Smooth muscle cell (in vitro differentiated cells): ENCODE data around the gene FLT4. TPM values are rescaled to one million over a fixed set of nuclear protein-coding genes. Genes with fewer than 3 reads are reported as not detected.

Source experiments
- DNase-seq: peaks from one replicate; lab custom pipeline; 2025; ENCODE audit not compliant: unreplicated experiment; lab: John Stamatoyannopoulos, UW
- H2AFZ ChIP-seq: fragments of 200-600 bp; sonication (generic); 2 replicates; pipeline ENCODE4 v1.6.0; 2016; ENCODE audit warnings: antibody characterized with exemption, low read depth, mild to moderate bottlenecking
- H3F3A ChIP-seq: fragments of 200-600 bp; sonication (generic); 2 replicates; pipeline ENCODE4 v1.6.0; 2017; ENCODE audit warnings: antibody characterized with exemption, low read depth
- H3K27ac ChIP-seq: fragments of 200-600 bp; sonication (generic); 2 replicates; pipeline ENCODE4 v1.5.1; 2016; ENCODE audit warnings: low read depth, mild to moderate bottlenecking
- H3K27me3 ChIP-seq: fragments of 200-600 bp; sonication (generic); 2 replicates; pipeline ENCODE4 v1.6.1; 2016; ENCODE audit warnings: low read depth, mild to moderate bottlenecking
- H3K36me3 ChIP-seq: fragments of 200-600 bp; sonication (generic); 2 replicates; pipeline ENCODE4 v1.5.1; 2016; ENCODE audit warnings: low read depth
- H3K4me1 ChIP-seq: fragments of 200-600 bp; sonication (generic); 2 replicates; pipeline ENCODE4 v1.5.1; 2016; ENCODE audit warnings: low read depth
- H3K4me2 ChIP-seq: fragments of 200-600 bp; sonication (generic); 2 replicates; pipeline ENCODE4 v1.6.0; 2016; ENCODE audit warnings: mild to moderate bottlenecking
- H3K4me3 ChIP-seq: fragments of 200-600 bp; sonication (generic); 2 replicates; pipeline ENCODE4 v1.5.1; 2016; ENCODE audit warnings: mild to moderate bottlenecking
- H3K79me2 ChIP-seq: fragments of 200-600 bp; sonication (generic); 2 replicates; pipeline ENCODE4 v1.6.0; 2016; ENCODE audit warnings: low read depth, mild to moderate bottlenecking
- H3K9ac ChIP-seq: fragments of 200-600 bp; sonication (generic); 2 replicates; pipeline ENCODE4 v1.6.0; 2016; ENCODE audit warnings: low read depth
- H3K9me3 ChIP-seq: fragments of 200-600 bp; sonication (generic); replicated peaks from 2 replicates; pipeline ENCODE4 v1.5.1; 2016; ENCODE audit warnings: low read depth
- H4K20me1 ChIP-seq: fragments of 200-600 bp; sonication (generic); 2 replicates; pipeline ENCODE4 v1.6.0; 2016; ENCODE audit warnings: low read depth
- WGBS: methylation state at CpG from one replicate; pipeline ENCODE4 v1.1.7; 2016; ENCODE audit warnings: low lambda C conversion rate; 5-methylcytosine and 5-hydroxymethylcytosine counted together
- polyA plus RNA-seq: library from polyadenylated mRNA; unstranded; fragments of >200 nt; fragmentation: Nextera tagmentation; extraction: Ambion mirVana; gene quantifications from 2 replicates; pipeline ENCODE4 v1.2.1, GENCODE V29; 2016
- total RNA-seq: library from RNA; depleted of rRNA; stranded (reverse); fragments of >200 nt; gene quantifications from 2 replicates; pipeline ENCODE4 v1.2.3, GENCODE V29; 2014
- TF ChIP-seq, protein P1 (sequence below): fragments of 200-600 bp; sonication (generic); IDR thresholded peaks from 2 replicates; pipeline ENCODE4 v1.5.1; 2017; ENCODE audit warnings: borderline replicate concordance, mild to moderate bottlenecking, antibody characterized with exemption; ENCODE audit not compliant: insufficient read depth, poor library complexity, severe bottlenecking

Gene FLT4
- total and polyA plus RNA-seq, 2 experiments from 2014 or later: not detected

DNA sequence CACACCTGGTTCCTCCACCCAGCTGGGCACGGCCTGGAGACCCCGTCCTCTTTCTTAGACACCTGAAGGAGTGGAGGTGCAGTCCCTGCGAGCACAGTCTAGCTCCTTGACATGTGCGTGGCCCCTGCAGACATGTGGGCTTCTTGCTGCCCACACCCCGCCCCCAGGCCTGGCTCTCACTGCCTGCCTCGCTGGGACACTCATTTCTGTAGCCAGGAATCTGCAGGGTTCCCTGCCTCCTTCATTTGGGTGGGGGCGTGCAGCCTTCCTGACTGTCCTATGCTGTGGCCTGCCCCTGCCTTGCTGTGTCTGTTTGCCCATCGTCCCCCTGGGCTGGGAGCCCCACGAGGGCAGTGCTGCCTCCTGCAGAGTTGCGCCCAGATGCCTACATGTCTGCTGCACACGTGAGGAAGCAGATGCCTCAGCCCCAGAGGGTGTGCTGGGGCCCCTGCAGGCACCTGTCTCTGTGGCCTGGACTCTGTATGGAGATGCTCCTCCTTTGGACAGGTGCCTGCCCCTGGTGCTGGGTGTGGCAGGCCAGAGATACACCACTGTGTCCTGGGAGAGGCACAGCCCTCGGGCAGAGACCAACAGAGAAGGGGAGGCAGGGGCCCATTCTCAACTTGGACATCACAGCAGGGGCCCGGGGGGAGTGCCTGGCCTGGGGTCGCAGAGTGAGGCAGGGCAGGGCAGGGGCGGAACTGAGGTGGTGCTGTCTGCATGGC lies 22.6 kb downstream of the FLT4 start:
- H4K20me1 ChIP-seq: no peaks in the 10 kb centered on the region
- H2AFZ ChIP-seq: no peak overlapping the region
- TF ChIP-seq, protein P1, sequence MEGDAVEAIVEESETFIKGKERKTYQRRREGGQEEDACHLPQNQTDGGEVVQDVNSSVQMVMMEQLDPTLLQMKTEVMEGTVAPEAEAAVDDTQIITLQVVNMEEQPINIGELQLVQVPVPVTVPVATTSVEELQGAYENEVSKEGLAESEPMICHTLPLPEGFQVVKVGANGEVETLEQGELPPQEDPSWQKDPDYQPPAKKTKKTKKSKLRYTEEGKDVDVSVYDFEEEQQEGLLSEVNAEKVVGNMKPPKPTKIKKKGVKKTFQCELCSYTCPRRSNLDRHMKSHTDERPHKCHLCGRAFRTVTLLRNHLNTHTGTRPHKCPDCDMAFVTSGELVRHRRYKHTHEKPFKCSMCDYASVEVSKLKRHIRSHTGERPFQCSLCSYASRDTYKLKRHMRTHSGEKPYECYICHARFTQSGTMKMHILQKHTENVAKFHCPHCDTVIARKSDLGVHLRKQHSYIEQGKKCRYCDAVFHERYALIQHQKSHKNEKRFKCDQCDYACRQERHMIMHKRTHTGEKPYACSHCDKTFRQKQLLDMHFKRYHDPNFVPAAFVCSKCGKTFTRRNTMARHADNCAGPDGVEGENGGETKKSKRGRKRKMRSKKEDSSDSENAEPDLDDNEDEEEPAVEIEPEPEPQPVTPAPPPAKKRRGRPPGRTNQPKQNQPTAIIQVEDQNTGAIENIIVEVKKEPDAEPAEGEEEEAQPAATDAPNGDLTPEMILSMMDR: no peak
- H3K4me3 ChIP-seq: no peak overlapping the region
- H3K4me2 ChIP-seq: no peak overlapping the region
- no peak overlapping the region for H3K9ac ChIP-seq
- no peaks in the 10 kb centered on the region for H3K27me3 ChIP-seq
- no peak for DNase-seq
- no peaks in the 10 kb centered on the region for H3K79me2 ChIP-seq
- H3K36me3 ChIP-seq: no peaks in the 10 kb centered on the region
- no peak overlapping the region for H3K27ac ChIP-seq
- WGBS: 84% methylated on average over 15 of the region's 15 CpGs
- H3K9me3 ChIP-seq: no peaks in the 10 kb centered on the region
- H3F3A ChIP-seq: no peaks in the 10 kb centered on the region
- H3K4me1 ChIP-seq: no peaks in the 10 kb centered on the region

DNA sequence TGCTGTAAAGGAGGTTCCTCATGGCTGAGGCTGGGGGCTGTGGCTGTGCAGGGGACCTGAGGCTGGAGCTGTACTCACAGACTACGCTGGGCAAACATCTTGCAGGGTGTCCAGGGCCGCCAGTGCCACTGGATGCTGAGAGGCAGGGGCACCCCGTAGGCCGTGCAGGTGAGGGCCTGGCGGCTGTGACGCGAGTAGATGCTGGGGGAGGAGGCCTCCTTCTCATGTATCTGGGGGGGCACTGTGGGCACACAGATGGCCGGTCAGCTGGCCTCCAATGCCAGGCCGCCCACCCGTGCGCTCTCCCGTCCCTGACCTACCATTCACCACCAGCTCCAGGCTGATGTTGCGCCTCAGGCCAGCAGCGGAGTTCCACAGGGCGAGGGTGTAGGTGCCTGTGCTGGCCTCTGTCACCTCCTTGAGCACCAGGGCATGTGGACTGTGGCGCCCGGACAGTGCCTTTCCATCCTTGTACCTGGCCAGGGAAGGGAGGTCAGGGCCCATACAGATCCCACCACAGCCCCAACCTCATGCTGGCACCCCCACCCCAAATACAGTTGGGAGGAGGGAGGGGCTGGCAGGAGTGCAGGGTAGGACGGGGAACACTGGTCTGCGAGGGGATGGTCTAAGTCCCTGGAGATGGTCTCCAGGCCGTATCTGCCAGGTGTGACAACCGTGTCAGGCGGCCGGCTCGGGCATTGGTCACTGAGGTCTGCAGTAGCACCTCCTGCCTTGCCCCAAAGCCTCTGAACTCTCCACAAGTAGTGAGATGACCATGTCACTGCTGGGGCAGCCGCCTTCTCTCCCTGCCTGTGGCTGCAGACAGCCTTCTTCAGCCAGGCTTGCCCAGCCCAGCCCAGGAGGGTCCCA lies 23.4 kb downstream of the FLT4 start:
- Histone ChIP-seq H3K4me2 (no peak overlapping the region), H2AFZ (no peak overlapping the region), H3K9me3 (no peaks in the 10 kb centered on the region), H3K79me2 (no peaks in the 10 kb centered on the region), H3K36me3 (no peaks in the 10 kb centered on the region), H3K9ac (no peak overlapping the region), H3K27me3 (peaks cover 1% of the 10 kb centered on the region), H3K27ac (no peak overlapping the region), H3K4me1 (no peaks in the 10 kb centered on the region), H3F3A (no peaks in the 10 kb centered on the region), H3K4me3 (no peak overlapping the region), H4K20me1 (no peaks in the 10 kb centered on the region)
- no peak for DNase-seq
- 96% methylated on average over 21 of the region's 25 CpGs for WGBS
- TF ChIP-seq, protein P1: no peak

DNA sequence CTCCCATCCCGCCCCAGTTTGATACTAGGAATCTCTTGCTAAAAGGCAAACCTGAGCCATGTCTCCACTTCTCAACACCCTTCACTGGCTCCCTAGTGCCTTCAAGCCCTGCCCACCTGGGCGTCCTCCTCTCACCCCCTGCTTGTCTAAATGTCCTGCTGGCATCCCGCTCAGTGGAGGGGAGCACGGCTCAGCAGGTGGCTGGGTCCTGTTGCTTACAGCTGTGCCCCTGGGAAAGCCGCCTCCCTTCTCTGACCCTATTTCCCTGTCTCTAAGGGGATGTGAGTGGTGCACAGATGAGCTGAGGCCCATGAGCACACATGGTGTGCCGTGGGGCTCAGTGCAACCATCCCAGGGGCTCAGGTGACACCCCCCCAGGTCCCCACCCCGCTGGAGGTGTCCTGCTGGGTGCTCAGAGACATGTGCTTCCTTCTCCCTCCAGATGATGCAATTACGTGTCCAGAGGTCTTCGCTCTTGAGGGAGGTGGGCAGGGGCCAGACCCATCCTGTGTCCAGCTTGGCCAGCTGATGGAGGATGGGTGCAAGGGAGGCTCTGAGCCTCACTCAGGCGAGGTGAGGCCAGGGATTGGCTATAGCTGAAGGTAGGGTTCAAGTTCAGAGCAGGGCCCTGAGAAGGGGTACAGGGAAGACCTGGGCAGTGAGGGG lies 24.1 kb downstream of the FLT4 start:
- Histone ChIP-seq H3K27me3 (peaks cover 5% of the 10 kb centered on the region), H3K4me2 (no peak overlapping the region), H3K27ac (no peak overlapping the region), H4K20me1 (no peaks in the 10 kb centered on the region), H3K9me3 (no peaks in the 10 kb centered on the region), H3F3A (no peaks in the 10 kb centered on the region), H3K36me3 (no peaks in the 10 kb centered on the region), H3K4me3 (no peak overlapping the region), H2AFZ (no peak overlapping the region), H3K79me2 (no peaks in the 10 kb centered on the region), H3K4me1 (no peaks in the 10 kb centered on the region), H3K9ac (no peak overlapping the region)
- 92% methylated on average over 10 of the region's 10 CpGs for WGBS
- TF ChIP-seq, protein P1: no peak
- no peak for DNase-seq
